HepG2 (cell line): Measurements from ENCODE around the gene MYH3. TPM values are rescaled to one million over a fixed set of nuclear protein-coding genes. Genes with fewer than 3 reads are reported as not detected.

Source experiments
- ATAC-seq: fragments of 200-7000 bp; cut with Tn5 transposase; 3 replicates; pipeline ENCODE4 v1.9.1; 2020; ENCODE audit warnings: mild to moderate bottlenecking, moderate library complexity
- BruUV-seq: library from RNA; stranded (reverse); fragments of 400-500 nt; replicated peaks from 2 replicates; lab custom pipeline; 2021; lab: Mats Ljungman, UMichigan
- CTCF ChIA-PET: fragments of 300-600 bp; formaldehyde crosslinking; extraction: SDS; loops from one replicate; lab custom pipeline; 2021; ENCODE audit warnings: low total read pairs, inconsistent platforms, low intra/inter-chr PET ratio; lab: Yijun Ruan, JAX
- POLR2A ChIA-PET: fragments of 350-600 bp; sonication (Branson Sonifier 250); formaldehyde crosslinking; loops from one replicate; lab custom pipeline; 2020; ENCODE audit warnings: antibody characterized with exemption, inconsistent platforms; lab: Yijun Ruan, JAX
- DNase-seq: peaks from one replicate; pipeline ENCODE4 v3.0.0-alpha.2; 2015; ENCODE audit warnings: low spot score
- FAIRE-seq: peaks from 3 replicates; lab custom pipeline; 2011; peaks lifted over from hg19 to GRCh38; lab: Jason Lieb, UNC
- H2AFZ ChIP-seq: one replicate; pipeline ENCODE4 v1.6.1; 2011; ENCODE audit warnings: low read length, inconsistent platforms
- H3K27ac ChIP-seq: fragments of 300-600 bp; 3 replicates; pipeline ENCODE4 v1.8.0; 2011; ENCODE audit warnings: mixed run types, mild to moderate bottlenecking, mixed read lengths, low read length, inconsistent platforms; ENCODE audit not compliant: insufficient read depth; ENCODE audit errors: extremely low read length
- H3K27me3 ChIP-seq, 2 experiments: fragments of 200-600 bp in 1 of 2; 2 replicates in 1 of 2; 3 replicates in 1 of 2; pipeline versions ENCODE4 v1.6.0 to v1.8.0; 2011; ENCODE audit warnings: low read length in 2 of 2, mild to moderate bottlenecking in 2 of 2, moderate library complexity in 2 of 2, inconsistent platforms in 1 of 2; ENCODE audit not compliant: insufficient read depth in 2 of 2, control insufficient read depth in 1 of 2
- H3K36me3 ChIP-seq, 2 experiments: fragments of 200-600 bp in 1 of 2; replicated peaks in 1 of 2; 2 replicates in 1 of 2; 3 replicates in 1 of 2; pipeline versions ENCODE4 v1.5.1 to v1.8.0; 2011; ENCODE audit warnings: low read length in 2 of 2, inconsistent platforms in 1 of 2; ENCODE audit not compliant: insufficient read depth in 2 of 2, control insufficient read depth in 1 of 2
- H3K4me1 ChIP-seq: 2 replicates; pipeline ENCODE4 v1.5.1; 2012; ENCODE audit warnings: low read length, inconsistent platforms; ENCODE audit not compliant: insufficient read depth
- H3K4me2 ChIP-seq: 2 replicates; pipeline ENCODE4 v1.6.0; 2011; ENCODE audit warnings: low read depth, low read length, inconsistent platforms
- H3K4me3 ChIP-seq, 3 experiments: fragments of 200-600 bp in 1 of 3; sonication (generic), shearing (Covaris generic) in 1 of 3; replicated peaks in 1 of 3; 2 replicates each; pipeline ENCODE4 v1.5.1; 2011 to 2016; ENCODE audit warnings: low read length in 3 of 3, inconsistent platforms in 2 of 3, low read depth in 2 of 3, mild to moderate bottlenecking in 2 of 3, control low read depth in 1 of 3, mixed read lengths in 1 of 3; ENCODE audit not compliant: insufficient read depth in 1 of 3
- H3K79me2 ChIP-seq: one replicate; pipeline ENCODE4 v1.6.1; 2011; ENCODE audit warnings: low read length, inconsistent platforms; ENCODE audit not compliant: insufficient read depth
- H3K9ac ChIP-seq: 2 replicates; pipeline ENCODE4 v1.6.0; 2011; ENCODE audit warnings: mild to moderate bottlenecking, low read depth, low read length, inconsistent platforms; ENCODE audit not compliant: insufficient read depth
- H3K9me3 ChIP-seq: 2 replicates; pipeline ENCODE4 v1.5.1; 2012; ENCODE audit warnings: mild to moderate bottlenecking, low read length
- H4K20me1 ChIP-seq: 2 replicates; pipeline ENCODE4 v1.6.0; 2011; ENCODE audit warnings: inconsistent platforms, mild to moderate bottlenecking, low read length, moderate library complexity; ENCODE audit not compliant: insufficient read depth
- MAFG ChIP-seq: sonication (generic); formaldehyde crosslinking; IDR thresholded peaks from 2 replicates; pipeline ENCODE4 v1.5.1; 2020; ENCODE audit warnings: mild to moderate bottlenecking, missing genetic modification reagents
- PCBP2 ChIP-seq: fragments of 200-400 bp; formaldehyde crosslinking; optimal IDR thresholded peaks from 2 replicates; pipeline ENCODE3; 2018; ENCODE audit warnings: low read length, low read depth; ENCODE audit not compliant: poor library complexity, severe bottlenecking
- PITX1 ChIP-seq: sonication (generic); formaldehyde crosslinking; IDR thresholded peaks from 2 replicates; pipeline ENCODE4 v1.5.1; 2020; ENCODE audit warnings: mild to moderate bottlenecking, missing genetic modification reagents
- RARA ChIP-seq: IDR thresholded peaks from 2 replicates; pipeline ENCODE4 v1.6.1; 2016; ENCODE audit warnings: missing genetic modification reagents, missing compliant biosample characterization
- REL ChIP-seq: sonication (generic); formaldehyde crosslinking; conservative IDR thresholded peaks from 2 replicates; pipeline ENCODE4 v1.8.0; 2022; ENCODE audit warnings: mild to moderate bottlenecking, missing genetic modification reagents, moderate library complexity
- SP140L ChIP-seq: sonication (generic); formaldehyde crosslinking; IDR thresholded peaks from 2 replicates; pipeline ENCODE4 v1.4.0; 2020; ENCODE audit warnings: missing genetic modification reagents, borderline replicate concordance
- WIZ ChIP-seq: sonication (generic); formaldehyde crosslinking; IDR thresholded peaks from 2 replicates; pipeline ENCODE4 v1.5.1; 2020; ENCODE audit warnings: mild to moderate bottlenecking, missing genetic modification reagents
- ZNF20 ChIP-seq: sonication (generic); formaldehyde crosslinking; IDR thresholded peaks from 2 replicates; pipeline ENCODE4 v1.4.0; 2020; ENCODE audit warnings: mild to moderate bottlenecking, moderate library complexity, missing genetic modification reagents
- ZNF292 ChIP-seq: sonication (generic); formaldehyde crosslinking; IDR thresholded peaks from 2 replicates; pipeline ENCODE4 v1.8.1; 2022; ENCODE audit warnings: mild to moderate bottlenecking, low read depth, missing genetic modification reagents, borderline replicate concordance
- ZNF546 ChIP-seq: sonication (generic); formaldehyde crosslinking; conservative IDR thresholded peaks from 2 replicates; pipeline ENCODE4 v1.8.1; 2023; ENCODE audit warnings: mild to moderate bottlenecking, missing genetic modification reagents
- ZNF782 ChIP-seq: sonication (generic); formaldehyde crosslinking; IDR thresholded peaks from 2 replicates; pipeline ENCODE4 v1.4.0; 2020; ENCODE audit warnings: missing genetic modification reagents, mild to moderate bottlenecking, borderline replicate concordance
- WGBS: methylation state at CpG from one replicate; pipeline ENCODE4 v1.1.6; 2017; ENCODE audit warnings: low lambda C conversion rate; 5-methylcytosine and 5-hydroxymethylcytosine counted together
- in situ Hi-C: cut with HindIII; loops from 2 replicates; pipeline ENCODE4 v1.10.0; 2017; ENCODE audit warnings: low pct_unique_long_range_greater_than_20kb; ENCODE audit not compliant: extremely low pct_ligation_motif_present
- intact Hi-C: fragments of 100-400 bp; cut with micrococcal nuclease; formaldehyde crosslinking; loops from one replicate; pipeline ENCODE4 v1.10.0; 2022; ENCODE audit not compliant: unreplicated experiment
- polyA plus RNA-seq, 8 experiments: library from polyadenylated mRNA; depleted of rRNA in 3 of 8; stranded (reverse) in 7 of 8; unstranded in 1 of 8; fragments of >200 nt; fragmentation: Illumina TruSeq in 4 of 8; extraction: Trizol in 4 of 8; gene quantifications; 2 replicates each; pipeline versions ENCODE4 v1.2.1 to v1.2.3, GENCODE V29; 2011 to 2016; ENCODE audit warnings: low read depth in 4 of 8, missing spikeins in 1 of 8, mixed read lengths in 1 of 8; ENCODE audit not compliant: insufficient read depth in 1 of 8
- total RNA-seq, 5 experiments: library from RNA; depleted of rRNA; stranded (reverse); fragments of >200 nt; fragmentation: Illumina TruSeq; extraction: Trizol; gene quantifications; 2 replicates each; pipeline ENCODE4 v1.2.3, GENCODE V29; 2016; ENCODE audit warnings: low read depth in 1 of 5
- TF ChIP-seq, protein P1 (sequence below): sonication (generic); formaldehyde crosslinking; IDR thresholded peaks from 2 replicates; pipeline ENCODE4 v1.4.0; 2020; ENCODE audit warnings: mild to moderate bottlenecking, missing genetic modification reagents, borderline replicate concordance

MYH3 gene
- total and polyA plus RNA-seq, 2 of the 13 experiments (the other 11 are each of a cell fraction or from before 2014, with no cell fraction given) = 2.5 to 4.5 TPM

DNA sequence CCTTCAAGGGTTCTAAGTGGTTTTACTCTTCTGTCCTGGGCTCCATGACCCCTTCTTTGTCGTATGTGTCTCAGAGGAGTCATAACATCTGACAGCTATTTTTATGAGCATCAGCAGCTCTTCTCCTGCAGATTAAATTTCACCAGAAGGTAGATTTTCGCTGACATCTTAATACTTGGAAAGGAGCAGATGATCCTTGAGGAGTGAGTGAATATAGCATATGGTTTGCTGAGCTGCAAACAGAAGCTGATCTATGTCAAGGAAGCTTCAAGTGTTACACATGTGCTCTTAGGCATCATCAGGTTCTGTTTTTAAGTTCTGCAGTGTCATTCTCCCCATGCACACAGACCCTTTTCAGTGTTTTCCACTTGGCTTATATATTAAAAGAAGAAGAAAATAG, 58.5 kb downstream of the MYH3 start:
- Histone ChIP-seq H3K4me3 (no peak overlapping the region), H3K36me3 (no peaks in the 10 kb centered on the region), H3K9me3 (no peaks in the 10 kb centered on the region), H3K4me1 (no peaks in the 10 kb centered on the region), H3K27ac (no peak overlapping the region), H3K9ac (no peak overlapping the region), H3K4me2 (no peak overlapping the region), H3K79me2 (no peaks in the 10 kb centered on the region), H4K20me1 (no peaks in the 10 kb centered on the region), H2AFZ (no peak overlapping the region), H3K27me3 (peaks cover 0 to 13% of the 10 kb centered on the region in 2 experiments; a peak in 1 of 5 replicates)
- no peak for FAIRE-seq
- in situ Hi-C loops (no loop called here), intact Hi-C loops (no loop called here)
- ChIA-PET POLR2A (no interaction called here), CTCF (no interaction called here)
- ATAC-seq = no peak
- TF ChIP-seq WIZ (CRISPR knock-in tag) = no peak
- no peak for TF ChIP-seq SP140L (CRISPR knock-in tag)
- TF ChIP-seq ZNF546 (CRISPR knock-in tag) = no peak
- no peak for TF ChIP-seq ZNF782 (CRISPR knock-in tag)
- TF ChIP-seq ZNF20 (CRISPR knock-in tag) = no peak
- TF ChIP-seq, protein P1, sequence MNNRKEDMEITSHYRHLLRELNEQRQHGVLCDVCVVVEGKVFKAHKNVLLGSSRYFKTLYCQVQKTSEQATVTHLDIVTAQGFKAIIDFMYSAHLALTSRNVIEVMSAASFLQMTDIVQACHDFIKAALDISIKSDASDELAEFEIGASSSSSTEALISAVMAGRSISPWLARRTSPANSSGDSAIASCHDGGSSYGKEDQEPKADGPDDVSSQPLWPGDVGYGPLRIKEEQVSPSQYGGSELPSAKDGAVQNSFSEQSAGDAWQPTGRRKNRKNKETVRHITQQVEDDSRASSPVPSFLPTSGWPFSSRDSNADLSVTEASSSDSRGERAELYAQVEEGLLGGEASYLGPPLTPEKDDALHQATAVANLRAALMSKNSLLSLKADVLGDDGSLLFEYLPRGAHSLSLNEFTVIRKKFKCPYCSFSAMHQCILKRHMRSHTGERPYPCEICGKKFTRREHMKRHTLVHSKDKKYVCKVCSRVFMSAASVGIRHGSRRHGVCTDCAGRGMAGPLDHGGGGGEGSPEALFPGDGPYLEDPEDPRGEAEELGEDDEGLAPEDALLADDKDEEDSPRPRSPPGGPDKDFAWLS (CRISPR knock-in tag) = no peak
- no peak for TF ChIP-seq PITX1 (CRISPR knock-in tag)
- TF ChIP-seq PCBP2 = no peak
- no peak for TF ChIP-seq MAFG (CRISPR knock-in tag)
- no peak for TF ChIP-seq REL (CRISPR knock-in tag)
- no peak for TF ChIP-seq RARA (CRISPR knock-in tag)
- no peak for TF ChIP-seq ZNF292 (CRISPR knock-in tag)
- no peak for DNase-seq
- WGBS = 32% methylated on average over 2 of the region's 2 CpGs
- BruUV-seq = no TSS peak
